SK-N-MC (cell line): ENCODE results near the gene TSHZ1.

Source experiments
- EZH2 ChIP-seq: fragments of 200-600 bp; sonication (generic); IDR thresholded peaks from one replicate; pipeline ENCODE4 v1.6.1; 2017; ENCODE audit warnings: antibody characterized with exemption
- POLR2AphosphoS5 ChIP-seq: IDR thresholded peaks from 2 replicates; pipeline ENCODE4 v1.6.1; 2012; ENCODE audit warnings: mild to moderate bottlenecking, low read depth, low read length, borderline replicate concordance

DNA sequence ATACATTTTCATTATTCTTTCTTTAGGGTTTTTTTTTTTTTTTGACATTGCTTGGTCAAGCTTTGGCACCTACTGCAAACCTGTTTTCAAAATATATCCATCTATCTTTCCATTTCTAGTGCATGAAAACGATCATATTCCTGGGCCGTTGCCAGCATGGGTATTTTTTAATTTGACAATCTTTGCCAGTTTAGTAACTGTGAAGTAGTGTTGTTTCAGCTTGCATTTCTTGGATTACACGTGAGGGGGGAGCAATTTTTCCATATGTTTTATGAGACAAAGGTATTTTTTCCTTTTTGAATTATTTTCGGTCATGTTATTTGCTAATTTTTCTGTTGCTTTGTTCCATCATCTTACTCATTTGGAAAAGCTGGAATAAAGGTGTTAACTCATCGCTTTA is 40.9 kb downstream of the TSHZ1 start:
- TF ChIP-seq POLR2AphosphoS5 (no peak), EZH2 (no peak)
